Measurements from ENCODE around the gene UBE2QL1. TPM values are rescaled to one million over a fixed set of nuclear protein-coding genes. Genes with fewer than 3 reads are reported as not detected.

UBE2QL1 gene
- total RNA-seq, 1 experiment from 2014 or later: 0.11 TPM

- no peaks in the 10 kb centered on the region; a peak in 1 of 5 replicates for H3K9me3 Mint-ChIP-seq
- Histone ChIP-seq H3K23me2 (ENCODE audit: insufficient read length, low read depth, low read length, poor library complexity, severe bottlenecking) (peaks cover 4% of the 10 kb centered on the region), H3K56ac (ENCODE audit: insufficient read length, low read depth, low read length) (no peak overlapping the region), H2BK120ac (ENCODE audit: low read depth, low read length, poor library complexity, severe bottlenecking) (no peak overlapping the region), H4K5ac (ENCODE audit: insufficient read length, low read depth, low read length) (no peak overlapping the region), H3K4ac (ENCODE audit: low read depth, low read length) (no peak overlapping the region), H2BK5ac (ENCODE audit: insufficient read length, low read length) (no peak overlapping the region), H3K27me3 (ENCODE audit: insufficient read depth, low read length) (peaks cover 39% of the 10 kb centered on the region), H4K20me1 (ENCODE audit: control insufficient read depth, insufficient read depth, insufficient read length) (no peaks in the 10 kb centered on the region), H4K91ac (ENCODE audit: insufficient read length, low read depth, low read length) (no peak overlapping the region), H3K4me2 (ENCODE audit: insufficient read depth, insufficient read length, low read length) (peak overlapping the region; percentile 13), H3T11ph (ENCODE audit: low read length) (no peak overlapping the region), H2BK15ac (ENCODE audit: low read depth, low read length) (no peak overlapping the region), H3K9ac (ENCODE audit: extremely low read depth, insufficient read length, low read length) (no peak overlapping the region), H3K27ac (ENCODE audit: insufficient read length, low read depth, low read length) (no peak overlapping the region), H3K79me2 (ENCODE audit: insufficient read depth, low read length) (no peaks in the 10 kb centered on the region), H3K9me3 (ENCODE audit: control insufficient read depth, low read depth, low read length) (no peaks in the 10 kb centered on the region), H3K18ac (ENCODE audit: insufficient read length, low read depth, low read length) (no peak overlapping the region), H3K79me1 (ENCODE audit: insufficient read depth, low read depth, low read length, poor library complexity, severe bottlenecking) (no peaks in the 10 kb centered on the region), H3K23ac (ENCODE audit: insufficient read length, low read depth, low read length) (no peak overlapping the region), H3K4me1 (ENCODE audit: insufficient read depth, low read length) (peaks cover 2% of the 10 kb centered on the region; the same call in 1 of the 2 replicates), H4K8ac (replicated peaks; ENCODE audit: insufficient read length, low read depth, low read length) (no peak overlapping the region), H2BK12ac (ENCODE audit: insufficient read length, low read depth, low read length) (no peak overlapping the region), H2AK5ac (ENCODE audit: insufficient read length, low read length) (no peak overlapping the region), H2AFZ (ENCODE audit: low read length) (no peak overlapping the region), H2BK20ac (ENCODE audit: low read depth, low read length, poor library complexity, severe bottlenecking) (no peak overlapping the region), H3K14ac (ENCODE audit: insufficient read depth, low read length) (no peak overlapping the region)
- no peaks in the 10 kb centered on the region; a peak in 1 of 7 replicates for H3K36me3 Mint-ChIP-seq (ENCODE audit: insufficient read depth in 1 of 3, low read depth in 3 of 3)
- H3K4me1 Mint-ChIP-seq: peaks cover 13 to 18% of the 10 kb centered on the region in 2 experiments
- peaks cover 67% of the 10 kb centered on the region for H3K27me3 Mint-ChIP-seq (ENCODE audit: low read depth)
- DNase-seq: no peak
- H3K27ac Mint-ChIP-seq: no peak overlapping the region
- peak overlapping the region in 1 of 2 experiments; percentile 86; a peak in 3 of 5 replicates for H3K4me3 Mint-ChIP-seq
- TF ChIP-seq CTCF (conservative IDR thresholded peaks at IDR 0.05): no peak
- WGBS (ENCODE audit: extremely low coverage, insufficient read length, low lambda C conversion rate): no CpG with 5 or more reads among the region's 9 CpGs
These were observed 1.7 kb downstream of the UBE2QL1 start for GRCh38 chr5:6450319-6450833.
